HL-60/S4 treated with phorbol 12-myristate 13-acetate at 8.2 ng/mL for 4 days and 3 days (cell line): Measurements from ENCODE around the gene ADAM15.

Experiments used
- in situ Hi-C: fragments of 300-500 bp; cut with MboI; formaldehyde crosslinking; loops from 2 replicates; pipeline ENCODE4 v1.15.0; 2022; ENCODE audit warnings: low sequenced_read_pairs

The ADAM15 gene

GRCh38 chr1:155051342-155051776, 243 bp downstream of the ADAM15 start:
- in situ Hi-C loops: no loop called here

GRCh38 chr1:155051777-155052398, 772 bp downstream of the ADAM15 start:
- in situ Hi-C loops: no loop called here

GRCh38 chr1:155052439-155053395, 1.6 kb downstream of the ADAM15 start:
- in situ Hi-C loops: no loop called here

GRCh38 chr1:155053531-155054105, 2.5 kb downstream of the ADAM15 start:
- in situ Hi-C loops: no loop called here

- in situ Hi-C loops: no loop called here
Measured at GRCh38 chr1:155057104-155057503, 6.0 kb downstream of the ADAM15 start.

- in situ Hi-C loops: no loop called here
Measured at GRCh38 chr1:155057788-155058211, 6.7 kb downstream of the ADAM15 start.

GRCh38 chr1:155060736-155061135, 9.6 kb downstream of the ADAM15 start:
- in situ Hi-C loops: no loop called here

GRCh38 chr1:155061381-155062150, 10.4 kb downstream of the ADAM15 start:
- in situ Hi-C loops: no loop called here

GRCh38 chr1:155062151-155062686, 11.1 kb downstream of the ADAM15 start:
- in situ Hi-C loops: no loop called here

GRCh38 chr1:155062702-155063411, 11.7 kb downstream of the ADAM15 start:
- in situ Hi-C loops: no loop called here

- in situ Hi-C loops: no loop called here
Measured at GRCh38 chr1:155063550-155064110, 12.5 kb downstream of the ADAM15 start, which contains the start of gene EFNA4. EFNA4 (plus strand) TSS chr1:155063740; CDS start chr1:155063824, 84 bp downstream.

- in situ Hi-C loops: no loop called here
Measured at GRCh38 chr1:155064111-155064831, 13.2 kb downstream of the ADAM15 start.

- in situ Hi-C loops: no loop called here
Measured at GRCh38 chr1:155064832-155065429, 13.8 kb downstream of the ADAM15 start.

- in situ Hi-C loops: no loop called here
Measured at GRCh38 chr1:155066777-155067176, 15.7 kb downstream of the ADAM15 start.

- in situ Hi-C loops: no loop called here
Measured at GRCh38 chr1:155068599-155068998, 17.5 kb downstream of the ADAM15 start.

- in situ Hi-C loops: no loop called here
Measured at GRCh38 chr1:155069551-155070157, 18.5 kb downstream of the ADAM15 start.

- in situ Hi-C loops: no loop called here
Measured at GRCh38 chr1:155070158-155070621, 19.1 kb downstream of the ADAM15 start.
